Neural cell (in vitro differentiated cells): ENCODE data around the gene ACBD6. TPM values are rescaled to one million over a fixed set of nuclear protein-coding genes. Genes with fewer than 3 reads are reported as not detected.

ENCODE experiments used
- H2AFZ ChIP-seq: fragments of 200-600, 300-800 bp; sonication (generic), shearing (Covaris generic); 2 replicates; pipeline ENCODE4 v1.6.0; 2014; ENCODE audit warnings: low read depth, mild to moderate bottlenecking, antibody characterized with exemption, low read length, moderate library complexity
- H3F3A ChIP-seq: fragments of 200-600 bp; shearing (Covaris generic); 2 replicates; pipeline ENCODE4 v1.6.1; 2016; ENCODE audit warnings: mild to moderate bottlenecking, moderate library complexity, mixed read lengths, antibody characterized with exemption, low read length; ENCODE audit not compliant: insufficient read depth, poor library complexity, severe bottlenecking
- H3K27ac ChIP-seq: fragments of 200-600, 300-800 bp; sonication (generic), shearing (Covaris generic); 2 replicates; pipeline ENCODE4 v1.5.1; 2014; ENCODE audit warnings: mild to moderate bottlenecking, low read length, moderate library complexity
- H3K27me3 ChIP-seq: fragments of 300-800, 200-600 bp; sonication (generic), shearing (Covaris generic); 2 replicates; pipeline ENCODE4 v1.6.0; 2014; ENCODE audit warnings: mild to moderate bottlenecking, low read depth, low read length, moderate library complexity; ENCODE audit not compliant: insufficient read depth
- H3K36me3 ChIP-seq: fragments of 300-800, 200-600 bp; sonication (generic), shearing (Covaris generic); 2 replicates; pipeline ENCODE4 v1.5.1; 2014; ENCODE audit warnings: mild to moderate bottlenecking, antibody characterized with exemption, low read length, moderate library complexity; ENCODE audit not compliant: insufficient read depth
- H3K4me2 ChIP-seq: fragments of 300-800, 200-600 bp; sonication (generic), shearing (Covaris generic); 2 replicates; pipeline ENCODE4 v1.6.0; 2014; ENCODE audit warnings: mild to moderate bottlenecking, low read length
- H3K4me3 ChIP-seq: fragments of 300-800, 200-600 bp; sonication (generic), shearing (Covaris generic); 2 replicates; pipeline ENCODE4 v1.5.1; 2014; ENCODE audit warnings: mild to moderate bottlenecking, low read length, moderate library complexity
- H3K79me2 ChIP-seq: fragments of 200-600 bp; shearing (Covaris generic); replicated peaks from 2 replicates; pipeline ENCODE4 v1.6.0; 2014; ENCODE audit warnings: mild to moderate bottlenecking, low read length, moderate library complexity; ENCODE audit not compliant: insufficient read depth
- H3K9ac ChIP-seq: fragments of 300-800, 200-600 bp; sonication (generic), shearing (Covaris generic); 2 replicates; pipeline ENCODE4 v1.6.1; 2016; ENCODE audit warnings: mild to moderate bottlenecking, low read length, mixed read lengths
- H3K9me2 ChIP-seq: fragments of 200-600 bp; shearing (Covaris generic); 2 replicates; pipeline ENCODE4 v1.6.1; 2016; ENCODE audit warnings: mild to moderate bottlenecking, low read length, mixed read lengths; ENCODE audit not compliant: insufficient read depth
- H3K9me3 ChIP-seq: fragments of 200-600, 300-800 bp; sonication (generic), shearing (Covaris generic); 2 replicates; pipeline ENCODE4 v1.6.1; 2016; ENCODE audit warnings: mild to moderate bottlenecking, mixed run types, low read length, moderate library complexity, mixed read lengths
- H4K20me1 ChIP-seq: fragments of 200-600 bp; shearing (Covaris generic); 2 replicates; pipeline ENCODE4 v1.6.1; 2016; ENCODE audit warnings: mild to moderate bottlenecking, mixed run types; ENCODE audit not compliant: insufficient read depth
- CTCF ChIP-seq: fragments of 450-650 bp; IDR thresholded peaks from 2 replicates; pipeline ENCODE4 v1.5.1; 2014; ENCODE audit warnings: antibody characterized with exemption, mild to moderate bottlenecking, moderate library complexity; ENCODE audit not compliant: poor library complexity, severe bottlenecking
- EP300 ChIP-seq: fragments of 450-650 bp; conservative IDR thresholded peaks from 2 replicates; pipeline ENCODE4 v1.6.1; 2014; ENCODE audit warnings: antibody characterized with exemption, mild to moderate bottlenecking, moderate library complexity; ENCODE audit not compliant: poor library complexity, severe bottlenecking
- EZH2 ChIP-seq: fragments of 200-600, 300-800 bp; shearing (Covaris generic), sonication (generic); IDR thresholded peaks from 2 replicates; pipeline ENCODE4 v1.6.1; 2014; ENCODE audit warnings: antibody characterized with exemption, low read length, borderline replicate concordance, mild to moderate bottlenecking; ENCODE audit not compliant: insufficient read depth, poor library complexity, severe bottlenecking
- MXI1 ChIP-seq: fragments of 450-650 bp; conservative IDR thresholded peaks from 2 replicates; pipeline ENCODE4 v1.6.1; 2014; ENCODE audit warnings: antibody characterized with exemption, mild to moderate bottlenecking; ENCODE audit not compliant: poor library complexity, severe bottlenecking
- POLR2AphosphoS5 ChIP-seq: IDR thresholded peaks from 2 replicates; pipeline ENCODE4 v1.6.1; 2012
- RAD21 ChIP-seq: fragments of 450-650 bp; conservative IDR thresholded peaks from 2 replicates; pipeline ENCODE4 v1.6.1; 2014; ENCODE audit warnings: antibody characterized with exemption, mild to moderate bottlenecking, moderate library complexity
- REST ChIP-seq: IDR thresholded peaks from 2 replicates; pipeline ENCODE4 v1.6.1; 2012; ENCODE audit warnings: borderline replicate concordance
- SMC3 ChIP-seq: fragments of 450-650 bp; conservative IDR thresholded peaks from 2 replicates; pipeline ENCODE4 v1.6.1; 2014; ENCODE audit warnings: antibody characterized with exemption, mild to moderate bottlenecking, moderate library complexity; ENCODE audit not compliant: poor library complexity
- TAF1 ChIP-seq: IDR thresholded peaks from 2 replicates; pipeline ENCODE4 v1.6.1; 2012; ENCODE audit warnings: low read depth
- polyA plus RNA-seq: library from polyadenylated mRNA; depleted of rRNA; stranded (reverse); fragments of >200 nt; gene quantifications from 2 replicates; pipeline ENCODE4 v1.2.3, GENCODE V29; 2014

ACBD6 gene
- polyA plus RNA-seq, 1 donor from 2014 or later = 92.4 TPM

- no peaks in the 10 kb centered on the region for H3K79me2 ChIP-seq
- TF ChIP-seq CTCF (no peak), RAD21 (no peak), EZH2 (no peak), REST (no peak), SMC3 (no peak), EP300 (no peak), POLR2AphosphoS5 (no peak), MXI1 (no peak), TAF1 (no peak)
- no peak overlapping the region for H2AFZ ChIP-seq
- no peak overlapping the region for H3K27ac ChIP-seq
- H4K20me1 ChIP-seq = no peaks in the 10 kb centered on the region
- no peak overlapping the region for H3K4me3 ChIP-seq
- H3K9me3 ChIP-seq = no peaks in the 10 kb centered on the region
- H3K9ac ChIP-seq = no peak overlapping the region
- no peak overlapping the region for H3K4me2 ChIP-seq
- no peaks in the 10 kb centered on the region for H3F3A ChIP-seq
- H3K36me3 ChIP-seq = no peaks in the 10 kb centered on the region
- no peaks in the 10 kb centered on the region for H3K27me3 ChIP-seq
- H3K9me2 ChIP-seq = no peaks in the 10 kb centered on the region
These were observed 251.4 kb downstream of the ACBD6 start for GRCh38 chr1:180250883-180251509.

GRCh38 chr1:180250499-180250770 is 251.9 kb downstream of the ACBD6 start:
- no peaks in the 10 kb centered on the region for H4K20me1 ChIP-seq
- no peaks in the 10 kb centered on the region for H3K36me3 ChIP-seq
- TF ChIP-seq EP300 (no peak), REST (no peak), RAD21 (no peak), EZH2 (no peak), TAF1 (no peak), SMC3 (no peak), POLR2AphosphoS5 (no peak), MXI1 (no peak), CTCF (no peak)
- no peaks in the 10 kb centered on the region for H3K9me3 ChIP-seq
- H3K9ac ChIP-seq = no peak overlapping the region
- no peaks in the 10 kb centered on the region for H3K27me3 ChIP-seq
- H3K9me2 ChIP-seq = no peaks in the 10 kb centered on the region
- no peaks in the 10 kb centered on the region for H3F3A ChIP-seq
- no peak overlapping the region for H3K4me2 ChIP-seq
- no peaks in the 10 kb centered on the region for H3K79me2 ChIP-seq
- H3K4me3 ChIP-seq = no peak overlapping the region
- no peak overlapping the region for H2AFZ ChIP-seq
- H3K27ac ChIP-seq = no peak overlapping the region
